Measurements from ENCODE around the gene DTX1. TPM values are rescaled to one million over a fixed set of nuclear protein-coding genes. Genes with fewer than 3 reads are reported as not detected.

DTX1 gene
- total RNA-seq, 1 experiment from 2014 or later = 5.5 TPM

DNA sequence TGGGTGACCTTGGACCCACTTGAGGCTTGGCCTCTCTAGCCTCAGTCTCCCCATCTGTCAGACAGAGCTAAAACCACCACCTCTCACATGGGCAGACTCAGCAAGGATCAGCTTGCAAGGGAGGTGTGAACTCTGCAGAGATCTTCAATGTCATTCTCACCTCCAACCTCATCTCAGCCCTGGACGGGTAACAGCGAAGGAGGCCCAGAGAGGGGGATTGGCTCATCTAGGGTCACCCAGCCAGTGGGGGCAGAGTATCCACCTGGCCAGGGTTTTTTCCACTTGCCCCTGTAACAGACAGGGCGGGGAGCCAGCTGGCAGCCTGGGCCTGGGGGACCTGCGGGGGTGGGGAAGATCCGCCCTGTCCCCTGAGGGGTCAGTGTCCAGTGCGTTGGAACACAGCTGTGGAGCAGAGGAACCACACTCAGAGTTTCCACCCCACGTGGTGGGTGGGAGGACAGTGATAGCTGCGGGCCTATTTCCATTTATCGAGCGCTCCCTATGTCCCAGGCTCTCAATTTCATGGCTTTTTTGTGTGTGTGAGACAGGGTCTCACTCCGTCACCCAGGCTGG, 27.4 kb downstream of the DTX1 start:
- H3K9me3 ChIP-seq (ENCODE audit: low read depth, low read length, poor library complexity, severe bottlenecking) = no peaks in the 10 kb centered on the region
- CTCF ChIA-PET = no interaction called here
- BruUV-seq (replicated peaks) = no TSS peak
- POLR2A ChIA-PET (ENCODE audit: low non-redundant PET) = no interaction called here
- H3K27me3 ChIP-seq (replicated peaks; ENCODE audit: insufficient read depth, low read depth, low read length, poor library complexity) = no peaks in the 10 kb centered on the region
- DNase-seq (ENCODE audit: low spot score) = no peak
- no peak overlapping the region for H3K4me3 ChIP-seq (ENCODE audit: low read depth, low read length, poor library complexity, severe bottlenecking)
- no peak overlapping the region for H3K27ac ChIP-seq (ENCODE audit: low read depth, low read length, poor library complexity, severe bottlenecking)
- intact Hi-C loops (cut with micrococcal nuclease; ENCODE audit: unreplicated experiment) = no loop called here
- TF ChIP-seq EZH2 (IDR thresholded peaks at IDR 0.05; ENCODE audit: borderline replicate concordance, low read depth, low read length, poor library complexity, severe bottlenecking) = no peak
- TF ChIP-seq, protein P1, sequence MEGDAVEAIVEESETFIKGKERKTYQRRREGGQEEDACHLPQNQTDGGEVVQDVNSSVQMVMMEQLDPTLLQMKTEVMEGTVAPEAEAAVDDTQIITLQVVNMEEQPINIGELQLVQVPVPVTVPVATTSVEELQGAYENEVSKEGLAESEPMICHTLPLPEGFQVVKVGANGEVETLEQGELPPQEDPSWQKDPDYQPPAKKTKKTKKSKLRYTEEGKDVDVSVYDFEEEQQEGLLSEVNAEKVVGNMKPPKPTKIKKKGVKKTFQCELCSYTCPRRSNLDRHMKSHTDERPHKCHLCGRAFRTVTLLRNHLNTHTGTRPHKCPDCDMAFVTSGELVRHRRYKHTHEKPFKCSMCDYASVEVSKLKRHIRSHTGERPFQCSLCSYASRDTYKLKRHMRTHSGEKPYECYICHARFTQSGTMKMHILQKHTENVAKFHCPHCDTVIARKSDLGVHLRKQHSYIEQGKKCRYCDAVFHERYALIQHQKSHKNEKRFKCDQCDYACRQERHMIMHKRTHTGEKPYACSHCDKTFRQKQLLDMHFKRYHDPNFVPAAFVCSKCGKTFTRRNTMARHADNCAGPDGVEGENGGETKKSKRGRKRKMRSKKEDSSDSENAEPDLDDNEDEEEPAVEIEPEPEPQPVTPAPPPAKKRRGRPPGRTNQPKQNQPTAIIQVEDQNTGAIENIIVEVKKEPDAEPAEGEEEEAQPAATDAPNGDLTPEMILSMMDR (conservative IDR thresholded peaks at IDR 0.05; ENCODE audit: low read depth, low read length) = no peak
- no peaks in the 10 kb centered on the region for H3K4me1 ChIP-seq (ENCODE audit: insufficient read depth, low read length, poor library complexity, severe bottlenecking)
- H3K36me3 ChIP-seq (ENCODE audit: insufficient read depth, low read length, poor library complexity, severe bottlenecking) = no peaks in the 10 kb centered on the region

DNA sequence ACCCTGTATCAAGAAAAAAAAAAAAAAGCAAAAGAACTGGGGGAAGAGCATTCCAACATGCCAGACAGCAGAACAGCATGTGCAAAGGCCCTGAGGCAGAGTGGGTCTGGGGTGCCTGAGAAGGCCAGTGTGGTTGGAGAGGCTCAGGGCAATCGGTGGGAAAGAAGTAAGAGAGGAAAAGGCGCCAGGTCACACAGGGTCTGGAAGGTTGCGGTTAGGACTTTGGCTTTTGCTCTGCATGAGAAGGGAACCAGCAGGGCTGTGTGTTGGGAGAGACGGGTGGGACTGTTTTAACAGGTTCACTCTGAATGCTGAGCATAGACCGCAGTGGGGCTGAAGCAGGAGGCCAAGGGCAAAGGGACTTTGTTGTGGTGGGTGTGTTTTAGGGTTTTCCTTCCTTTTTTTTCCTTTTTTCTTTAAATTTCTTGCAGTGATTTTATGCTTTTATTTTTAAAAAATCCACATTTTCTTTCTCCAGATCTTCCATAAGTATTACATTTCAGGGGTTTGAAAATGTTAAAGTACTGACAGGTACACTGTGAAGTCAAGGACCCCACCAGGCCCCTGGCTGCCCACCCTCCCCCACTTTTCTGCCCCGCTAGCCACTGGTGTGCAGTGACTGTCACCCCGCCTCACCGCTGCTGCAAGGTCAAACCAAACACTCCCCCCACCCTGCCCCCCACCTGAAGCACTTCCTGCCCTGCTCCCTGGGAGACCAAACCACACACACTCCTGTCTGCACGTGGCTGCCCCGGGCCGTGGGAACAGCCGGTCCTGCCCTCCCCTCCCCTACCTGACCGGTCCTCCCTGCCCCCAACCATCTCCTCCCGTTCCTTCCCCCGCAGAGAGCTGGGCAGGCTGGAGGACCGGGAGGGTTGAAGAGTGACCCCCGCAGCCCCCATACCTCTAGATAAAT, 30.0 kb downstream of the DTX1 start:
- BruUV-seq (replicated peaks) = no TSS peak
- no peak overlapping the region for H3K4me3 ChIP-seq (ENCODE audit: low read depth, low read length, poor library complexity, severe bottlenecking)
- no peaks in the 10 kb centered on the region for H3K36me3 ChIP-seq (ENCODE audit: insufficient read depth, low read length, poor library complexity, severe bottlenecking)
- no peak for DNase-seq (ENCODE audit: low spot score)
- no peaks in the 10 kb centered on the region for H3K9me3 ChIP-seq (ENCODE audit: low read depth, low read length, poor library complexity, severe bottlenecking)
- TF ChIP-seq, protein P1 (conservative IDR thresholded peaks at IDR 0.05; ENCODE audit: low read depth, low read length) = no peak
- TF ChIP-seq EZH2 (IDR thresholded peaks at IDR 0.05; ENCODE audit: borderline replicate concordance, low read depth, low read length, poor library complexity, severe bottlenecking) = no peak
- intact Hi-C loops (cut with micrococcal nuclease; ENCODE audit: unreplicated experiment) = no loop called here
- ChIA-PET POLR2A (ENCODE audit: low non-redundant PET) (no interaction called here), CTCF (interaction anchor here (0.6 kb wide), 1 partner anchor 38 kb away, joined by 7 read pairs; no protein-coding TSS in a partner anchor)
- no peak overlapping the region for H3K27ac ChIP-seq (ENCODE audit: low read depth, low read length, poor library complexity, severe bottlenecking)
- no peaks in the 10 kb centered on the region for H3K4me1 ChIP-seq (ENCODE audit: insufficient read depth, low read length, poor library complexity, severe bottlenecking)
- no peaks in the 10 kb centered on the region for H3K27me3 ChIP-seq (replicated peaks; ENCODE audit: insufficient read depth, low read depth, low read length, poor library complexity)

DNA sequence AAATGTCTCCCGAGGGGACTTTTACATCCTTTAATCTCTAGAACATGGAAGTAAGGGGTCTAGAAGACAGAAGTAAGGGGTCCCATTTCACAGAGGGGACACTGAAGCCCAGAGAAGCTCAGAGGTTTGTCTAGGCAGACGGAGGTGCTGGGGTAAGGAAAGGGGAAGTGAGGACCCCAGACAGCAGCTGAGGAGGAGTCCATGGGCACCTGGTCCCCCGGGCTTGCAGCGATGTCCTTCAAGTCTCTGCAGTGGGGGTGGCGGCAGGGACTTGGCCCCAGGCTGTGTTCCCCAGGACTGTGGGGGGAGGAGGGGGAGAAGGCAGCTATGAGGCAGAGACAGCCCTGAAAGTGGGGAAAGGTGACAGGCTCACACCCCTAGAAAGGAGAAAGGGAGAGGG, 30.7 kb downstream of the DTX1 start:
- no peaks in the 10 kb centered on the region for H3K27me3 ChIP-seq (replicated peaks; ENCODE audit: insufficient read depth, low read depth, low read length, poor library complexity)
- no TSS peak for BruUV-seq (replicated peaks)
- no peak for DNase-seq (ENCODE audit: low spot score)
- CTCF ChIA-PET = interaction anchor here (0.6 kb wide), 1 partner anchor 38 kb away, joined by 7 read pairs; no protein-coding TSS in a partner anchor
- no peak for TF ChIP-seq EZH2 (IDR thresholded peaks at IDR 0.05; ENCODE audit: borderline replicate concordance, low read depth, low read length, poor library complexity, severe bottlenecking)
- TF ChIP-seq, protein P1 (conservative IDR thresholded peaks at IDR 0.05; ENCODE audit: low read depth, low read length) = no peak
- H3K36me3 ChIP-seq (ENCODE audit: insufficient read depth, low read length, poor library complexity, severe bottlenecking) = no peaks in the 10 kb centered on the region
- POLR2A ChIA-PET (ENCODE audit: low non-redundant PET) = no interaction called here
- H3K4me1 ChIP-seq (ENCODE audit: insufficient read depth, low read length, poor library complexity, severe bottlenecking) = no peaks in the 10 kb centered on the region
- no peak overlapping the region for H3K4me3 ChIP-seq (ENCODE audit: low read depth, low read length, poor library complexity, severe bottlenecking)
- no peaks in the 10 kb centered on the region for H3K9me3 ChIP-seq (ENCODE audit: low read depth, low read length, poor library complexity, severe bottlenecking)
- no peak overlapping the region for H3K27ac ChIP-seq (ENCODE audit: low read depth, low read length, poor library complexity, severe bottlenecking)
- intact Hi-C loops (cut with micrococcal nuclease; ENCODE audit: unreplicated experiment) = no loop called here
